ENCODE data around the gene TOP3B. TPM values are rescaled to one million over a fixed set of nuclear protein-coding genes. Genes with fewer than 3 reads are reported as not detected.

TOP3B gene
- total RNA-seq, 1 donor from 2014 or later, result 27.9 TPM

DNA sequence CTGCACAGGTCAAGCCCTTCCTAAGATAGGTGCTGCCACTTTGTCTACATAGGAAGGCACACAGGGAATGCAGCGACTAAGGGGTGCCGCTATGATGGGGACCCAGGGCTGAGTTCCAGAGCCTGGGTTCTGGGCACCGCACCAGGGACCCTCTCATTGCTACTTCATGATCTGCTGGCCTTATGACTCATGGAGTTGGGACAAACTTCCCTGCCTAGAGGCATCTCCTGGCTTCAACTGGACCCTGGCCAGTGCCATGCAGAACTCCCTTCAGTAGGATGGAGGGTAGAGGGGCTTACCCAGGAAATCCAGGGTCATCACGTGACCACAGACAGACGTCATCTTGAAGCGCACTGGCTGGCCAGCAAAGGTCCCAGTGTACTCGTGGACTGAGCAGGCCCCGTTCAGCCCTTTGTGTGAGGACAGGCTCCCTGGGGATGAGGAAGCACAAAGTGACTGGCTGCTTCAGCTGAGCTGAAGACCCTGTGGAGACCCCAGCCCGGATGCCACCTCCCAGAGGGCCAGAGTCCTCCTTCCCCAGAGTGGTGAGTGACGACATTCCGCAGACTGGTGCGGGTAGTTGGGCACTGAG lies 8.4 kb downstream of the TOP3B start:
- TF ChIP-seq CTCF (IDR thresholded peaks at IDR 0.05; ENCODE audit: insufficient read depth, low read length, severe bottlenecking), result no peak
- Histone ChIP-seq H3K27me3 (ENCODE audit: control insufficient read depth, insufficient read depth, low read length) (no peaks in the 10 kb centered on the region), H3K4me3 (ENCODE audit: low read depth, low read length) (no peak overlapping the region), H3K36me3 (ENCODE audit: control insufficient read depth, insufficient read depth, low read length) (peaks cover 32% of the 10 kb centered on the region)
- no peak for DNase-seq (ENCODE audit: low read depth)
- peak; percentile 50 for FAIRE-seq

DNA sequence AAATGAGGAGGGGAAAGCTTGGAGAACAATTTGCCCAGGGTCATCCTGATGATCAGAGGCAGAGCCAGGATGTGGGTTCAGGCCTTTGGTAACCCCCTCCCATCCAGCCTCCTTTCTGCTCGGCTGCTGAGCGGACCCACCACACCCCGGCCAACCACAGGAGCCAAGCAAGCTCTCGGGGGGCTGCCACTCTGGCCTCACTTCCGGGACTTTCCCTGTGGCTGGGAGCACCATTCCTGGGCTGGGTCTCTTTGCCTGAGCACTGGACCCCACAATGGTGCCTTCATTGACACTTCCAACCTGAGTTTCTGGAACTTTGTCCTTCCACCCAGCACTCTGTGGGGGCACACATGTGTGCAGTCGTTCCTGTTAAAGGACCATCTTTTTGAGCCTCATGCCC lies 9.8 kb downstream of the TOP3B start:
- FAIRE-seq (no peak), DNase-seq (ENCODE audit: low read depth) (no peak)
- Histone ChIP-seq H3K27me3 (ENCODE audit: control insufficient read depth, insufficient read depth, low read length) (no peaks in the 10 kb centered on the region), H3K4me3 (ENCODE audit: low read depth, low read length) (no peak overlapping the region), H3K36me3 (ENCODE audit: control insufficient read depth, insufficient read depth, low read length) (peaks cover 35% of the 10 kb centered on the region)
- no peak for TF ChIP-seq CTCF (IDR thresholded peaks at IDR 0.05; ENCODE audit: insufficient read depth, low read length, severe bottlenecking)

DNA sequence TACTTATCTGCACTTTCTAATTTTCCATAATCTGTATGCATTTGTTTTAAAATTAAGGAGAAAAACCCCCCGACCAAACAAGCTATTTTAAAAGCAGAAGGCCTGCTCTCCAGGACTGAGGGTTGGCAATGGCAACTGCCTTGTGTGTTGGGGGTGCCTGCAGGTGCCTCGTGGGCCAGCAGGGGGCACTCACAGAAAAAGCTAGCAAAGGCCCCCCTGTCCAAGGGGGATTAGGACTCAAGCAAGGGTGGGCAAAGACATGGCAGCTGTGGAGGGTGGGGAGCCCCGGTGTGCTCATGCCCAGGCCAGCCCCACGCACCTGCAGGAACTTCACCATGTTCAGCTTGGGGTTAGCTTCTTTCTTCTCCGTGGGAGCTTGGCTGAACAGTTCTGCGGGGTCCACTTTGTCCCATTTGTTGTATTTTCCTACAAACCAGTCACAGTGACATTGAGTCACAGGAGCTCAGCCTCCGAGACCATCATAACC lies 10.3 kb downstream of the TOP3B start:
- peak; percentile 90 for TF ChIP-seq CTCF (IDR thresholded peaks at IDR 0.05; ENCODE audit: insufficient read depth, low read length, severe bottlenecking)
- DNase-seq (ENCODE audit: low read depth), result peak; percentile 15
- peaks cover 37% of the 10 kb centered on the region for H3K36me3 ChIP-seq (ENCODE audit: control insufficient read depth, insufficient read depth, low read length)
- H3K4me3 ChIP-seq (ENCODE audit: low read depth, low read length), result no peak overlapping the region
- no peaks in the 10 kb centered on the region for H3K27me3 ChIP-seq (ENCODE audit: control insufficient read depth, insufficient read depth, low read length)
- FAIRE-seq, result no peak

DNA sequence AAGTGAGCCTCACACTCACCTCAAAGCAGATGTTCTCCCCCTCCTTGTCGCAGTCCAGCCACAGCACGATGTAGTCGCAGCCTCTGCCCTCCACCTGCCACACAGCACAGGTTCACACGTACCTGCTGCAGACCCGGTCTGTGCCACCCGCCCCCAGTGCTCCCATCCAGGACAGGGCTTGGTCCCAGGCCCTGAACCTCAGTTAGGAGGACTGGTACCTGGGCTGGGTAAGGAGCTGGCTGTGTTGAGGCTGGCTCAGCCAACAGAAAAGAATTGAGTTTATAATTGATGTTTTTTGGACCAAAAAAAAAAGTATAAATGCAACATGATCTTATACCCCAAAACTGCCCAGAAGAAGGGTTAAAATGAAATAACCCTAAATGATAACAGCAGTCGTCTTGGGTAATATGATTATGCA lies 10.7 kb downstream of the TOP3B start:
- H3K4me3 ChIP-seq (ENCODE audit: low read depth, low read length), result no peak overlapping the region
- no peaks in the 10 kb centered on the region for H3K27me3 ChIP-seq (ENCODE audit: control insufficient read depth, insufficient read depth, low read length)
- FAIRE-seq, result no peak
- peaks cover 40% of the 10 kb centered on the region for H3K36me3 ChIP-seq (ENCODE audit: control insufficient read depth, insufficient read depth, low read length)
- no peak for DNase-seq (ENCODE audit: low read depth)
- no peak for TF ChIP-seq CTCF (IDR thresholded peaks at IDR 0.05; ENCODE audit: insufficient read depth, low read length, severe bottlenecking)

- DNase-seq (ENCODE audit: low read depth) (no peak), FAIRE-seq (no peak)
- no peak for TF ChIP-seq CTCF (IDR thresholded peaks at IDR 0.05; ENCODE audit: insufficient read depth, low read length, severe bottlenecking)
- Histone ChIP-seq H3K4me3 (ENCODE audit: low read depth, low read length) (no peak overlapping the region), H3K27me3 (ENCODE audit: control insufficient read depth, insufficient read depth, low read length) (no peaks in the 10 kb centered on the region), H3K36me3 (ENCODE audit: control insufficient read depth, insufficient read depth, low read length) (peaks cover 44% of the 10 kb centered on the region)
Observed at GRCh38 chr22:21970800-21971617, 11.6 kb downstream of the TOP3B start.

Data from bronchial epithelial cell (primary cell).